Stimulated activated CD4-positive, alpha-beta T cell treated with anti-CD3 and anti-CD28 coated beads, Interleukin-1b, Interleukin-23, amount 100 ng/mL, for 24 hours (primary cell): ENCODE data around the gene SPATA13.
A peak's percentile ranks its signal among the peaks of the same experiment; 100 is the strongest.

Experiments used
- DNase-seq, 4 experiments: peaks; one replicate each; pipeline ENCODE4 v3.0.0-alpha.2; 2020; ENCODE audit warnings: low read depth in 4 of 4, low spot score in 1 of 4

The SPATA13 gene

DNA sequence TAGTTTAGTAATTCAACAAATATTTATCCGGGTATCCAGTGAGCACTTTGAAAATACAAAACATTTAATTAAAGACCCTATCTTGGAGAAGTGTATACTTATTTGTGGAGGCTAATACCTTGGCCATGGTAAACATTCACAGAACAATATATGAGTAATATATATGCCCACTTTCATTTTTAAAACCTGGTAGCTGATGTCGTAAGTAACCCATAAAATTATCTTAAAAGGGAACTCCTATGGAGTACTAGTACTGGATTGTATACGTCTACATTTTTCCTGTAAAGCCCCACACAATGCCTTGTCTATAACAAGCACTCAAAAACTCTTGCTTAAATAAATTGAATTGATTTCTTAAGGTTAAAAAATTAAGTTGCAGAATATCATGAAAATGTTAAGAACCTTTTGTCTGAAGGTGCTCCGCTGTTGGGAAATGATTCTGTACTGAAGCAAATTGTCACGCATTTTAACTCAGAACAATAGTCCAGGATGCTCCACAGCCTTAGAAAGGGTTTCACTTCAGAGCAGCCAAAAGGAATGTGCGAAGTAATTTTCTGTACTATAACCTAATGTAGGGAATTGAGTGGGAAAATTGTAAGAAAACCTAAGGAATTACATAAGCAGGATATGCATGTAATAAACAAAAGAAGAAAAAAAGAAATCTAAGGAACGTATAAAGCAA, 90.0 kb downstream of the SPATA13 start:
- no peak for DNase-seq

- DNase-seq: peak in 3 of 4 experiments; percentile 48 to 64 (median 62)
Measured at GRCh38 chr13:24251525-24251924, 91.0 kb downstream of the SPATA13 start.

- no peak for DNase-seq
Measured at GRCh38 chr13:24252136-24252535, 91.6 kb downstream of the SPATA13 start.

- no peak for DNase-seq
Measured at GRCh38 chr13:24253520-24254145, 93.1 kb downstream of the SPATA13 start.

DNA sequence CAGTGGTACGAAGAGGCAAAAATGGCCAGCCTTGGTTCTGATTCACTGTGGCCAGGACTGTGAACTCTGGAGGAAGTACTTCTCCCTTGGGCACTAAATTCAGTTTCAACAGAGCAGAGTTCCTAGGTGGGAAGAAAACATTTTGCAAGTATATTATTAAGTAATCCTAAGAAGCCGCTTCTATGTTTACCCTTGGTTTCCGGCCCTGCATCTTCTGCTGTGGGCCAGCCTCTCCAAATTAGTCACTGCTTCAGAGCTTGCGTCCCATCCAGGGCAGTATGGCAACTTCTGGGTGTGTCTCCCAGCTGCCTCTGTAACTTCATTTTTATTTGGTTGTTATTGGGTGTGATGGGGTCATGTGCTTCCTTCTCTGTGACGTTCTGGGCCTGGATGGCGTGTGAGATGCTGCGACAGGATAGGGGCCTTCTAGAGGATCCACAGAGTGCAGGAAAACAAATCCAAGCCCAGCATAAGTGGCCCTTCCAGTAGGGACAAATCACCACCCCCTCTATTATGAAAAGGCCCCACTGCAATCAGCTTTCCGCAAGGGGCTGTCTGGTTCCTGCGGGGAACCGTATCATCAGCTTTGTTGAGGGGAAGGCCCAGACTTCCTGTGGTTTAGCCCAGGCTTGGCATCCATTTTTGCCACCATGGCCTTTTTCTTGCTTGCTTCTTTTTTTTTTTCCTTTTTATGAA, 93.8 kb downstream of the SPATA13 start:
- no peak for DNase-seq

GRCh38 chr13:24257497-24257896, 97.0 kb downstream of the SPATA13 start:
- DNase-seq: no peak

DNA sequence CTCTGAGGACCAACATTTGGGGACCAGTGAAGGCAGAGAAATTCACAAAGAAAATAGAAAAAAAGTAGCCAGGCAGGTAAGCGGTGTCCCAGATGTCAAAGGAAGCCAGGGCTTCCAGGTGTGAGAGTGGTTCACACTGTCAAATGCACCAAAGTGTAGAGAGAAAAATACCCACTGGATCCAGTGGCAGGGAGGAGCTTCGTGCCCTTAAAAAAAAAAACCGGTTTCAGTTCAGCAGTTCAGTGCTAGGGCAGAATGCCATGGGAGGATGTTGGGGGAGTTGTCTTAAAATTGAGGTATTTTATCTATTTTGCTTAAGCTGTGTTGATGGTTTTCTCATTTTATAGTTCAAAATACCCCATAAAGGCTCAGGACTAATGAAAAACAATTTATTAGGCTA, 101.0 kb downstream of the SPATA13 start:
- no peak for DNase-seq

GRCh38 chr13:24263632-24264031, 103.1 kb downstream of the SPATA13 start:
- no peak for DNase-seq

DNA sequence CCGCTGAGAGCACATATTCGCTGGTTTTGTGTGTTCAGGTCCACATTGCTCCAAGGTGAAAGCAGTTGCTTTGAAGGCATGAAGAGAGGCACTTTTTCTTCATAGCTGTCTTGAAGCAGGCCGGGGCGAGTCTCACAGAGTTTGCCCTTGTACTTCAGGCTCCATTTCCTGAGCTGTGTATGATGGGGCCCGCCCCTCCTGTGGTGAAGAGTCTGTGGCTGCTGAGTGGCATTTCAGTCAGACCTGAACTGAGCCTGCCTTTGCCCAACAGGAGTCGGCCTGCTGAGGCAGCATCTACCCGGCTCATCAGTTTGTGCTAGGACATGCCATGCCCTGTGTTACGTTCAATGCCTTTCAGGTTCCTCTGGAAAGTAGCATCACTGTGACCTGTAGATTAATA, 104.5 kb downstream of the SPATA13 start:
- DNase-seq: peak in 2 of 4 experiments; percentile 65 to 74

GRCh38 chr13:24265453-24265852, 104.9 kb downstream of the SPATA13 start:
- DNase-seq: no peak

DNA sequence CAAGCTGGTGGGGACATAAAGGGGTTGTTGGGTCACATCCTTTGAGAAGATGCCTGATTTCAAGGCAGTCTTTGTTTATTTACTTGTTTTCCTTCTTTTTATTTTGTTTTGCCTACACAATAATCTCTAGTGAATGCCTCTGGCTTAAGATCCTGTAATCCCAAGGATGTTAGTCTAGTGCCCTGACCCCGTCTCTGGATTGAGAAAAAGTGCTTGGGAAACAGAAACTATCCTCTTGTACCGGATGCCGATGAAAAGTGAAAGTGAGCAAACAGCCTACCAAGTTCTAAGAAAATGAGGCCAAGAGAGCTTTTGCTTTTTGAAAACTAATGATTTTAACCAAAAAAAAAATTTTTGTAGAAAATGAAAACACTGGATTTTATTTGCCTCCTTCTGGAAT, 106.8 kb downstream of the SPATA13 start:
- no peak for DNase-seq

DNA sequence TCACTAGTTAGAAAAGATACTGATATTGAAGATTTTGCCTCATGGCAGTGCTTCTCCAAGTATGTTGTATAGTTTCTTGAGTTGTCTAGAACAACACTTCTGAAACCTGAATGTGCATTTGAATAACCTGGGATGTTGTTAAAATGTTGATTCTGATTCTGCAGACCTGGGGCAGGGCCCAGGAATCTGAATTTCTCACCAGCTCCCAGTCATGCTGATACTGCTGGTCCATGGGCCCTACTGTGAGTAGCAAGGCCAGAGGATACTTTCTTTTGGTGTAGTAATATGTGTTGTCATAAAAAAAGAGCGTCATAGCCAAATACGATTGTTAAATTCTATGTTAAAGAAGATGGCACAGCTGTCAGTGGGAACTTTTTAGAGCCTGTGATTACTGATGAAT, 107.3 kb downstream of the SPATA13 start:
- DNase-seq: no peak

DNA sequence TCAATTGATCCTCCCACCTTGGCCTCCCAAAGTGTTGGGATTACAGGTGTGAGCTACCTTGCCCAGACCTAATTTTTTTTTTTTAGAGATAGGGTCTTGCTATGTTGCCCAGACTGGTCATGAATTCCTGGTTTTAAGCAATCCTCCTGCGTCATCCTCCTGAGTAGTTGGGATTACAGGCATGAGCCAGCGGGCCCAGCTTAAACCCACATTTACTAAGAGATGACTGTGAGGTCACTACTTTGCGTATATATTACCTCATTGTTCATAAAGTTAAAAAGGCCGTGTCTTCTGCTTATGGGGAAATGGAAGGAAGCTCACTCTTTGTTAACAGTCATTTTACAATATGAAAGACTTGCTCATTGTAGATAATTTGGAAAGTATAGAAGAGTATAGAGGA, 109.3 kb downstream of the SPATA13 start:
- DNase-seq: no peak

GRCh38 chr13:24270639-24271141, 110.2 kb downstream of the SPATA13 start:
- peak in 1 of 4 experiments; percentile 38 for DNase-seq

DNA sequence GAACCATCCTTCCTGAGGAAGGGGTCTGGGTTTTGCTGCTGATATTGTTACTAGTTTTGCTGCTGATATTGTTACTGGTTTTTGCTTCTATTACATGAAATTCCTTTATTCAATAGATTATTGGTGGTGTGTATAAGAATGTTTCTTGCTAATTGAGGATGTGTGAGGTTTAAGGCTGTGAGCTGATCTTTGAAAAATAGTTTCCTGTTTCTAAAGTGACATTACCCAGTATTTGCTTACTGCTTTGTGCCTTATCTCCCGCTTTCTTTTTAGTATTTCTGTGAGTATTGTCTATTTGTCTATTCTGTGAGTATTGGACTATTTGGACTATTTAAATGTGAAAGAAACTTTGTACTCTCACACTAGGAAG, 110.7 kb downstream of the SPATA13 start:
- no peak for DNase-seq

GRCh38 chr13:24271601-24272451, 111.3 kb downstream of the SPATA13 start:
- peak in 1 of 4 experiments; percentile 36 for DNase-seq

DNA sequence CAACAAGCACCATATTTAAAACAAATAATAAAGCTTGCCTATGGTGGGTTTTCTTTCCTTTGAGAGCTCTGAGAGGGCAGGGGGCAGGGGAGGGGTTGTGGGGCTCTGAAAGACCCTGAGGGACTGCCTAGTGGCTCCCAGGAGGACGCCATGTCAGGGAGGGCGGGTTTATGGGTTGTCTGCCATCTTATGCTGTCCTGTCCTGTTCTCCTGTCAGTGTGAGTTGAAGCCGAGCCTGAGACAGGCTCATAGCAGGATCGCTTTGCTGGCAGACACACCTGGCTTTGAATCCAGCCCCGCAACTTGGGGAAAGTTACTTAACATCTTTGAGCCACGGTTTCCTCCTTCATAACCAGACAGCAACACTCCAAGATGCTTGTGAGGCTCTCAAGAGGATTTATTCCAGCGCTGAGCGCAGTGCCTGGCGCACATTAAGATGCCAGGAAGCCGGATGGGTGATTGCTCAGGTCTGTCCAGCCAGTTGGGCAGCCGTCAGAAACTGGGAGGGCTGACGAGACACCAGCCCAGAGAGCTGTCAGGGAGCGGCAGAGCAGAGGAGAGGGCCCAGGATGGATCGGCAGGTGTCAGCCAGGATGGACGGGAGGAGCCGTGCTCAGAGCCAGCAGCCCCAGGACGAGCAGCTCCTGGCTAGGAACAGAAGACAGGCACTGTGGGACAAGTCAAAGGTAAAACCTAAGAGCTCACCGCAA, 112.1 kb downstream of the SPATA13 start:
- DNase-seq: no peak

- no peak for DNase-seq
Measured at GRCh38 chr13:24273926-24274325, 113.4 kb downstream of the SPATA13 start.

DNA sequence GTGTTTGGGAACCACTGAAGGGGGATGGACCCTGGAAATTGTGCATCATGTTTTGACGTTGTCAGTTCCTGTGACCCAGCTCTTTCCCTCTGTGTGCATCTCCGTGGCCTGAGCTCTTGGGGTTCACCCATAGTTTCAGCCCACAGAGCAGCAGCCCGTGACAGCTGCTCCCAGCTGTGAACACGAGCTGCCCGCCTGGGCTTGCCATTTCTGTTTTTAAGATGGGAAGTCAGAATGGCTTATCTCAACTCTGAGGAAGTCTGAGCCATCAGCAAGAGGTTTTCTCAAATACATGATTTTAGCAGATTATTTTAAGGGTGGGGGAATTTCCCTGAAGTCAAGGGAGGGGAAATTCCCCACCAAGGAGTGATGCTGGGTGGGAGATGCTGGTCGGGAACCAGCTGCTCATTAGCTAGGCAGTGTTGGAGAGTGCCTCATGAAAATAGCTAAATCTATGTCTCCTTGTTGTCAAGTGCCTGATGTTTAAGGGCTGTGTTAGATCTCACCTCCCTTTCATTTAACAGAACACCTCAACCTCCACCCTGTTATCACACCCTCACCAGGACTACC, 114.0 kb downstream of the SPATA13 start:
- peak in 2 of 4 experiments; percentile 51 to 60 for DNase-seq

DNA sequence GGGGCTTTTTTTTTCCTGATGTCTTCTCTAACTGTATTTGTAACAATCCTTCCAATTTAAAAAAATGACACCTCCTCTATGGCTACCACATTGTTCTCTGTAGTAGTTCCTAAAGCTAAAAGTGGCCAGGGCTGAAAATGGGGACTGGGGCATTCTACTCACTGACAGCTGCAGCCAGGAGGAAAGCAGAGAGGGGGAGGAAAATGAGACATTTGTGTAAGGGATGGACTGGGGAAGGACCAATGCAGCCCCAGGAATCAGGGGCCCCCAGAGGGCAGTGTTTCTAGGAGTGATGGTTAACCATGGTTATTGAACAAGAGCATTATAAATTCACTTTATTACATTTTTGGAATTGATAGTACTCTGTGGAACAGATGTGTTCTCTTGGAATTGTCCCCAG, 114.5 kb downstream of the SPATA13 start:
- no peak for DNase-seq
